Mesothelial cell of epicardium (in vitro differentiated cells): ENCODE results near the gene NUMB. TPM values are rescaled to one million over a fixed set of nuclear protein-coding genes. Genes with fewer than 3 reads are reported as not detected.
A peak's percentile ranks its signal among the peaks of the same experiment; 100 is the strongest.

ENCODE experiments used
- DNase-seq, 2 experiments: peaks; one replicate each; pipeline ENCODE4 v3.0.0; 2021; ENCODE audit warnings: low spot score in 2 of 2; ENCODE audit not compliant: unreplicated experiment in 2 of 2
- H3K27ac Mint-ChIP-seq: 2 replicates; pipeline ENCODE4 v1.8.0; 2021; ENCODE audit warnings: mixed read lengths
- H3K27me3 Mint-ChIP-seq: 2 replicates; pipeline ENCODE4 v1.8.0; 2021; ENCODE audit warnings: low read depth, mixed read lengths
- H3K36me3 Mint-ChIP-seq: 2 replicates; pipeline ENCODE4 v1.8.0; 2021; ENCODE audit warnings: mixed read lengths
- H3K4me1 Mint-ChIP-seq: 2 replicates; pipeline ENCODE4 v1.8.0; 2021; ENCODE audit warnings: mixed read lengths
- H3K4me3 Mint-ChIP-seq: 2 replicates; pipeline ENCODE4 v1.8.0; 2021; ENCODE audit warnings: mild to moderate bottlenecking, moderate library complexity, mixed read lengths
- H3K9me3 Mint-ChIP-seq: 2 replicates; pipeline ENCODE4 v1.8.0; 2021; ENCODE audit warnings: mixed read lengths
- total RNA-seq: library from RNA; stranded (reverse); gene quantifications from 3 replicates; pipeline ENCODE4 v1.2.1, GENCODE V29; 2021
- TF ChIP-seq, protein P1 (sequence below): fragments of 200-600 bp; sonication (generic); IDR thresholded peaks from one replicate; pipeline ENCODE4 v1.5.0; 2021; ENCODE audit warnings: antibody characterized with exemption; ENCODE audit not compliant: unreplicated experiment

The NUMB gene
- total RNA-seq, 1 donor from 2014 or later = 88.0 TPM

DNA sequence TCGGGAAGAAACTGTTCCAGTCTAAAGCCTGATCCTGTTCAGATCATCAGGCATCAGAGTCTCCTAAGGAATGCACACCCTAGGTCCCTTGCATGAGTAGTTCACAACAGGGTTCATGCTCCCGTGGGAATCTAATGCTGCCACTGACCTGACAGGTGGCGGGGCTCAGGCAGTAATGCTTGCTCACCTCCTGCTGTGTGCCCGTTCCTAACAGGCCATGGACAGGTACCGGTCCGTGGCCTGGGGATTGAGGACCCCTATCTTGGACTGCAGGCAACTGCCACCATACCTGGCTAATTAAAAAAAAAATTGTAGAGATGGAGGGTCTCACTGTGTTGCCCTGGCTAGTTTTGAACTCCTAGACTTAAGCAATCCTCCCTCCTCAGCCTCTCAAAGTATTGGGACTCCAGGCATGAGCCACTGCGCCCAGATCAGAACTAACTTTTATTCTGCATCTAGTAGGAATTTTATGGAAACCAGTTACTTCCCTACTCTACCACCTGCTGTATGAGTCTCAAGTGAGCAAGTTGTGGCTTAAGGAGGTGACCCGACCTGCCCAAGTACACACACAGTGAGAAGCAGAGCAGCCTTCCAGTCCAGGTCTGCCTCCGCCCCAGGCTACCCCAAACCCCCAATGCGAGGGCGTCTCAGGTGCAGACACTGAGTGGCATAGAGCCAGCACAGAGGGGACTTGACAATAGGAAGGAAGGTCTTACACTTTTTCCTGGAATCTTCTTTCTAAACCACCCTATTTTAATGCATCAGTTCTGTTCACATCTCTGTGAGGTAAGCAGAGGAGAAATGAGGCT, 223.6 kb downstream of the NUMB start:
- peaks cover 53% of the 10 kb centered on the region for H3K4me1 Mint-ChIP-seq
- H3K27ac Mint-ChIP-seq = no peak overlapping the region
- H3K36me3 Mint-ChIP-seq = no peaks in the 10 kb centered on the region
- TF ChIP-seq, protein P1, sequence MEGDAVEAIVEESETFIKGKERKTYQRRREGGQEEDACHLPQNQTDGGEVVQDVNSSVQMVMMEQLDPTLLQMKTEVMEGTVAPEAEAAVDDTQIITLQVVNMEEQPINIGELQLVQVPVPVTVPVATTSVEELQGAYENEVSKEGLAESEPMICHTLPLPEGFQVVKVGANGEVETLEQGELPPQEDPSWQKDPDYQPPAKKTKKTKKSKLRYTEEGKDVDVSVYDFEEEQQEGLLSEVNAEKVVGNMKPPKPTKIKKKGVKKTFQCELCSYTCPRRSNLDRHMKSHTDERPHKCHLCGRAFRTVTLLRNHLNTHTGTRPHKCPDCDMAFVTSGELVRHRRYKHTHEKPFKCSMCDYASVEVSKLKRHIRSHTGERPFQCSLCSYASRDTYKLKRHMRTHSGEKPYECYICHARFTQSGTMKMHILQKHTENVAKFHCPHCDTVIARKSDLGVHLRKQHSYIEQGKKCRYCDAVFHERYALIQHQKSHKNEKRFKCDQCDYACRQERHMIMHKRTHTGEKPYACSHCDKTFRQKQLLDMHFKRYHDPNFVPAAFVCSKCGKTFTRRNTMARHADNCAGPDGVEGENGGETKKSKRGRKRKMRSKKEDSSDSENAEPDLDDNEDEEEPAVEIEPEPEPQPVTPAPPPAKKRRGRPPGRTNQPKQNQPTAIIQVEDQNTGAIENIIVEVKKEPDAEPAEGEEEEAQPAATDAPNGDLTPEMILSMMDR = no peak
- H3K27me3 Mint-ChIP-seq = peaks cover 64% of the 10 kb centered on the region
- H3K9me3 Mint-ChIP-seq = no peaks in the 10 kb centered on the region
- H3K4me3 Mint-ChIP-seq = no peak overlapping the region
- DNase-seq = no peak

GRCh38 chr14:73234029-73234428, 224.3 kb downstream of the NUMB start:
- Mint-ChIP-seq H3K27me3 (peaks cover 58% of the 10 kb centered on the region), H3K9me3 (no peaks in the 10 kb centered on the region), H3K4me1 (peaks cover 48% of the 10 kb centered on the region), H3K4me3 (no peak overlapping the region), H3K27ac (no peak overlapping the region), H3K36me3 (no peaks in the 10 kb centered on the region)
- DNase-seq = no peak
- TF ChIP-seq, protein P1 = no peak

- H3K4me3 Mint-ChIP-seq = no peak overlapping the region
- no peak for DNase-seq
- H3K9me3 Mint-ChIP-seq = no peaks in the 10 kb centered on the region
- TF ChIP-seq, protein P1 = no peak
- no peaks in the 10 kb centered on the region for H3K36me3 Mint-ChIP-seq
- peaks cover 46% of the 10 kb centered on the region for H3K4me1 Mint-ChIP-seq
- peaks cover 53% of the 10 kb centered on the region for H3K27me3 Mint-ChIP-seq
- no peak overlapping the region for H3K27ac Mint-ChIP-seq
Measured at GRCh38 chr14:73233564-73233963, 224.8 kb downstream of the NUMB start.

GRCh38 chr14:73232984-73233383, 225.4 kb downstream of the NUMB start:
- no peak overlapping the region for H3K27ac Mint-ChIP-seq
- peaks cover 48% of the 10 kb centered on the region for H3K4me1 Mint-ChIP-seq
- peaks cover 49% of the 10 kb centered on the region for H3K27me3 Mint-ChIP-seq
- TF ChIP-seq, protein P1 = no peak
- H3K36me3 Mint-ChIP-seq = peaks cover 1% of the 10 kb centered on the region
- no peak overlapping the region for H3K4me3 Mint-ChIP-seq
- DNase-seq = no peak
- H3K9me3 Mint-ChIP-seq = no peaks in the 10 kb centered on the region

DNA sequence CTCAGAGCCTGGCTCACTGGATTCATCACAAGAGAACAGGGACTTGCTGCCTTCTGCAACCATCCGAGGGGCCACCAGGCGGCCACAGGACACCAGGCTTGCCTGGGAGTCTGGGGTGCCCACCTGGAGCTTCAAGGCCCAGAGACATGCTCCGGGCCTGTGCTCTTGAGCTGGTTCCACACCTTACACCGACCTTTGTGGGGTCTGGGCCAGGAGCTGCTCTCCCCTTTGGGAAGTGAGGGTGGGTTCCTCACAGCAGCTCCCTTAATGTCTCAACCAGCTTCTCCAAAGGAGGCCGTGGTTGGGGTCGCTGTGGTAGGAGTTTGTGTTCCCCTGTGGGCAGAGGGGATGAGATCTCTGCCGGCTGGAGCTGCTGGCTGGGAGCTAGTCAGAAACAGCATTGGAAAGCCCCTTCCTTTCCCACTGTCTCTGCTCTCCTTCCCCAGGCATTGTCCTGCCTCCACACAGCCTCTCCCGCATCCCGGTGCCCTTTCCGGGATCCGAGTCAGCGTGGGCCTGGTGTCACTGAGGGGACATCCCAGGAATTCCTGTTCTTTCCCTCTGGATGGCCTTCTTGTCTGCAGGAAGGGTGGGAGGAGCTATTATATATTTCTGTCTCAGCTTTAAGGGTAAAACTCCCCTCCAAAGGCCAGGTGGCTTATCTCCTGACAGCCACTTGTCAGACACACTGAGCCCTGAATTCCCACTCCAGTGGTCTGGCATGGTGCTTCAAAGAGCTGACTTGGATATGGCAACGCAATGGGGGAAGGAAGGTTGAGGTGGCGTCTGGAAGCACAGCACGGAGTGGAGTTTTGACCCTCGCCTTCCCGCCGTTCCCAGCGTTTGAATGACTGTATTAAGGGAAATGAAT, 226.1 kb downstream of the NUMB start:
- Mint-ChIP-seq H3K4me3 (no peak overlapping the region), H3K36me3 (peaks cover 1% of the 10 kb centered on the region), H3K27ac (no peak overlapping the region), H3K9me3 (no peaks in the 10 kb centered on the region), H3K27me3 (peaks cover 48% of the 10 kb centered on the region), H3K4me1 (peaks cover 51% of the 10 kb centered on the region)
- TF ChIP-seq, protein P1 = peak; percentile 33
- no peak for DNase-seq
